ENCODE measurements around the gene DCAF7.

DCAF7 gene

DNA sequence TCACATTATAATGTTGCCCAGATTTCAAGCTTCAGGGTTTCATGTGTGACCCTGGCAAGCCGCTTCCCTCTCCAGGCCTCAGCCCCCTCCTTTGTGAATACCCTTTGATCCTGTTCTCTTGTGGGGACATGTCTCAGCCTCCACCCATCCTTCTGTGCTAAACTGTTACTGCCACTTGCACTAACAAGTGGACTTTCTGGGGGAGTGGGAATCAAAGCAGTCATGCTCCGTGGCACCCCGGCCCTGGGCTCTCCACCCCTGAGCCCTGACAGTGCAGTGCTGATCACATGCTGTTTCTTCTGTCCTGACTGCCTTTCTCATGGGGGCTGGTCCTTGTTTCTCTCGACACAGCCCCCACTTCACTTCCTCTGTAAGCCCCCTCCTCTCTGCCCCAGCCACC lies 9.7 kb upstream of the DCAF7 start:
- no peak for DNase-seq (ENCODE audit: low spot score)
- TF ChIP-seq, protein P1, sequence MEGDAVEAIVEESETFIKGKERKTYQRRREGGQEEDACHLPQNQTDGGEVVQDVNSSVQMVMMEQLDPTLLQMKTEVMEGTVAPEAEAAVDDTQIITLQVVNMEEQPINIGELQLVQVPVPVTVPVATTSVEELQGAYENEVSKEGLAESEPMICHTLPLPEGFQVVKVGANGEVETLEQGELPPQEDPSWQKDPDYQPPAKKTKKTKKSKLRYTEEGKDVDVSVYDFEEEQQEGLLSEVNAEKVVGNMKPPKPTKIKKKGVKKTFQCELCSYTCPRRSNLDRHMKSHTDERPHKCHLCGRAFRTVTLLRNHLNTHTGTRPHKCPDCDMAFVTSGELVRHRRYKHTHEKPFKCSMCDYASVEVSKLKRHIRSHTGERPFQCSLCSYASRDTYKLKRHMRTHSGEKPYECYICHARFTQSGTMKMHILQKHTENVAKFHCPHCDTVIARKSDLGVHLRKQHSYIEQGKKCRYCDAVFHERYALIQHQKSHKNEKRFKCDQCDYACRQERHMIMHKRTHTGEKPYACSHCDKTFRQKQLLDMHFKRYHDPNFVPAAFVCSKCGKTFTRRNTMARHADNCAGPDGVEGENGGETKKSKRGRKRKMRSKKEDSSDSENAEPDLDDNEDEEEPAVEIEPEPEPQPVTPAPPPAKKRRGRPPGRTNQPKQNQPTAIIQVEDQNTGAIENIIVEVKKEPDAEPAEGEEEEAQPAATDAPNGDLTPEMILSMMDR (IDR thresholded peaks at IDR 0.05; ENCODE audit: extremely low read depth, missing control alignments) = no peak

DNA sequence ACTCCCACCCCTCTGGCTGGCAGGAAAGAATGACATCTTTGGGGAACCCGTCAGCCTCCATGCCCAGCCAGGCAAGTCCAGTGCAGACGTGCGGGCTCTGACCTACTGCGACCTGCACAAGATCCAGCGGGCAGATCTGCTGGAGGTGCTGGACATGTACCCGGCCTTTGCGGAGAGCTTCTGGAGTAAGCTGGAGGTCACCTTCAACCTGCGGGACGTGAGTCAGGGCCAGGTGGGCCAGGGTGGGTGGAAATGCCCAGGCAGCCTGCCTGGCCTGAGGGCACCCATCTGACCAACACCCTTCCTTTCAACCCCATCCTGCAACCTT lies 8.1 kb upstream of the DCAF7 start:
- DNase-seq (ENCODE audit: low spot score) = no peak

DNA sequence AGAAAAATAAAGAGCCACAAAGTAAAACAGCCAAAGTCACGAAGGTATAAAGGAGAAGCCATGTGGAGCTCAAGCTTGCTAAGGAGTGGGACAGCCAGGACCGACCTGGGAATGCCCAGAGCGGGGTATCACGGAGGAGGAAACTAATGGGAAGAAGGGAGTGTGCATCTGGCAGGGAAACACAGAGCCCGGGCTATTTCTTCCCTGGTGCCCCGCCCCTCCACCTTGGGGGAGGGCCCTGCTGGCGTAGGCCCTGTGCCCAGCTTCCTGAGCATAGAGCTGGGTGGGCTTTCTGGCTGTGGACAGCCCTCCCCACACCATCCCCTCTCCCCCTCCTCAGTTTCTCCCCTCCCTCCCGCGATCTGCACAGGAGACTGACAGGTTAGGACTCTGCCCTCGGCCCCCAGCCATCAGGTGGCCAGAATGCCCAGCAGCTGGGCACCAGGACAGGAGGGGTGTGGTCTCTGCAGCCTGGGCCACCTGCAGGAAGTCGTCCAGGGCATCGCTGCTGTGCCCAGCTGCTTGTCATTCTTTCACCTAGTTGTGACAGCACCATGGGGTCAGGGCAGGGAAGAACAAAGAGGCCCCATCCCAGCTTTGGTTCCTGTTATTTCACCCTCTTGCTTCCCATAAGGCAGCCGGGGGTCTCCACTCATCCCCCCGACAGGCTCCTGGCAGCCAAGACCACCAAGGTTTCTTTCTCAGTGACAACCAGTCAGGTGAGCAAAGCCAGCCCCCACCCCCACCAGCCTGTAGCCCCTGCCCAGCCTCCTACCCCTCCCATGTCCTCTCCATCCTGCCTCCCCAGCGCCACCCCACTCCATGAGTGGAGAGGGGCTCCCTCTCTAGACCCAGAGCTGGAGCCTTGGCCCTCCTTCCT lies 7.1 kb upstream of the DCAF7 start:
- DNase-seq (ENCODE audit: low spot score) = no peak
- TF ChIP-seq, protein P1 (IDR thresholded peaks at IDR 0.05; ENCODE audit: extremely low read depth, missing control alignments) = no peak

More for the DNA sequence above, 8.1 kb upstream of the DCAF7 start:
- TF ChIP-seq, protein P1 (IDR thresholded peaks at IDR 0.05; ENCODE audit: extremely low read depth, missing control alignments) = no peak

DNA sequence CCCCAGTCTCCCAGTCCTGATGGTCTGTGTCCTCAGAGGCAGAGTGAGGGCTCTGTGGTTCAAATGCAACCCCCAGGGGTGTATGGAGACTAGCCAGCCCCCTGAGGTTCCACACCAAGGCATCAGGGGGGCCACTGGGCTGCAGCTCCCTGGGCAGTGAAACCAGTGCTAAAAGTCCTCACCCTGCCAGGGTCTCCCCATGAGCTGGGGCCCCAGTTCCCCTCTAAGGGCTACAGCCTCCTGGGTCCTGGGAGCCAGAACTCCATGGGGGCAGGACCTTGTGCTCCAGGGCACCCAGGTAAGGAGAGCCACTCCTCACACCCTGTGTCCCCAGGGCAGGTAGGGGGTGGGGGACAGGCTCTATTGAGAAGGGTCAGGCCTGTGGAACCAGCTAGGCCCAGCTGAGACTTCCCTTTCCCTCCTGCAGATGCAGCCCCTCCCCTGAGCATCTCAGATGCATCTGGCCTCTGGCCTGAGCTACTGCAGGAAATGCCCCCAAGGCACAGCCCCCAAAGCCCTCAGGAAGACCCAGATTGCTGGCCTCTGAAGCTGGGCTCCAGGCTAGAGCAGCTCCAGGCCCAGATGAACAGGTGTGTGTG lies 6.4 kb upstream of the DCAF7 start:
- TF ChIP-seq, protein P1 (IDR thresholded peaks at IDR 0.05; ENCODE audit: extremely low read depth, missing control alignments) = no peak
- no peak for DNase-seq (ENCODE audit: low spot score)

DNA sequence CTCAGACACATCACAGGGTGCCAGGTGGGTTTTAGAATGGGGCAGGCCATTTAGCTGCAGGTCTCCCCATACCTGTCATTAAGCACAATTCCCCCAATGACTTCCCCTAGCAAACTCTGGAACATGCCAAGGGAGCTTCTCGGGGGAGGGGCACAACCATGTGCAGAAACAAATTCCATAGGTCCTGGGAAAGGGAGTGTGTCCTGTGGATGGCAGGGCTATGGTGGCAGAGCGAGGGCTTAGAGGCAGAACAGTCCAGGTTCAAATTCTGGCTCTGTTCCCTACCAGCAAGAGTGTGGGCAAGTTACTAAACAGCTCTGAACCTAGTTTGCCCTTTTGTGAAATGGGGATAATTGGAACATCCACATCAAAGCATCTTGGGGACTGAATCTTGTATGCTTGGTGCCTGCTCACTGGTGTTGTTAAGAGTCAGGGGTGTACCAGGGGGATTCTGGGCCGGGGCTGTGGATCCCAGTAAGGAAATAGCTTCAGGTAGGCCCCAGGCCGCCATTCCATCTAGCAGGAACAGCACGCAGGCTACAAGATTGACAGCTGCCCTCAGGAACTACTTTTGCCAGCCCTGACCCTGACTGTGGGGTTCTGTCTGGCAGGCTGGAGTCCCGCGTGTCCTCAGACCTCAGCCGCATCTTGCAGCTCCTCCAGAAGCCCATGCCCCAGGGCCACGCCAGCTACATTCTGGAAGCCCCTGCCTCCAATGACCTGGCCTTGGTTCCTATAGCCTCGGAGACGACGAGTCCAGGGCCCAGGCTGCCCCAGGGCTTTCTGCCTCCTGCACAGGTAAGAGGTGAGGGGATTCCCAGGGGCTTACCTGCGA lies 5.6 kb upstream of the DCAF7 start:
- TF ChIP-seq, protein P1 (IDR thresholded peaks at IDR 0.05; ENCODE audit: extremely low read depth, missing control alignments) = no peak
- DNase-seq (ENCODE audit: low spot score) = no peak

DNA sequence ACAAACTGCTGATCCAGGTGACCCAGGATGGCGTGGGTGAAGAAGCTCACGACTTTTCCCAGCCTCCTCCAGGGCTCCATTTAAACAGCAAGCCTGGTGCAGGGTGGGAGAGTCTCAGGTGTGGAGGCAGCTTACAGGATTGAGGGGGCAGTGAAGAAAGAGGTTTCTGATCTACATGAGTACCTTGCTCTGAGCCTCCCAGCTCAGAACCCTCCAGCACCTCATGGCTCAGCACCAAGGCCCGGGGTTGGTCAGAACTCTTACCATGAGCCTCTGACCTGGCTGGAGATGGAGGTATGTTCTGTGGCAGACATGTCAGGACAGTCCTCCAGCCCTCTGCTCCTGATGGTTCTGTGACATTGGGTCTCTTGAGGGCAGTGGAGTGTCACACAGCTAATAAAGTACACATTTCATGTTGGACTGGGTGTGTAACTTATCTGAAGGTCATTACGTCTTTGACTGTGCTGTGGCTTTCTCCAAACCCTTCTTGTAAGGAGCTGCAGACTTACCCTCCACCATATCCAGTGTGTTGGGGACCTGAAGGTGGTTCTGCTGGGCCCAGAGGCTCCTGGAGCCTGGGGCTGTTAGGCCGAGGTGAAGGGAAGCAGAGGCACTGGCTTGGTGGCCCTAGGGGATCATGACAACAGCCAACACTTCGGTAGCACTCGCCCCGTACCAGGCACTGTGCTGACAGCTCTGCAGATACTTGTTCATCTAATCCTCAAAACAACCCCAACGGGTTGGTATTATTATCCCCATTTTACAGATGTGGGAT lies 3.8 kb upstream of the DCAF7 start:
- DNase-seq (ENCODE audit: low spot score) = no peak
- TF ChIP-seq, protein P1 (IDR thresholded peaks at IDR 0.05; ENCODE audit: extremely low read depth, missing control alignments) = no peak

Measured in GM20000 (cell line).